C4-2B (cell line): ENCODE measurements around the gene B3GNT4.

Experiments used
- ZFX ChIP-seq: fragments of 450-650 bp; IDR thresholded peaks from 2 replicates; pipeline ENCODE4 v1.6.1; 2017
- TF ChIP-seq, protein P1 (sequence below): fragments of 450-650 bp; conservative IDR thresholded peaks from 2 replicates; pipeline ENCODE4 v1.5.1; 2017; ENCODE audit warnings: mild to moderate bottlenecking

DNA sequence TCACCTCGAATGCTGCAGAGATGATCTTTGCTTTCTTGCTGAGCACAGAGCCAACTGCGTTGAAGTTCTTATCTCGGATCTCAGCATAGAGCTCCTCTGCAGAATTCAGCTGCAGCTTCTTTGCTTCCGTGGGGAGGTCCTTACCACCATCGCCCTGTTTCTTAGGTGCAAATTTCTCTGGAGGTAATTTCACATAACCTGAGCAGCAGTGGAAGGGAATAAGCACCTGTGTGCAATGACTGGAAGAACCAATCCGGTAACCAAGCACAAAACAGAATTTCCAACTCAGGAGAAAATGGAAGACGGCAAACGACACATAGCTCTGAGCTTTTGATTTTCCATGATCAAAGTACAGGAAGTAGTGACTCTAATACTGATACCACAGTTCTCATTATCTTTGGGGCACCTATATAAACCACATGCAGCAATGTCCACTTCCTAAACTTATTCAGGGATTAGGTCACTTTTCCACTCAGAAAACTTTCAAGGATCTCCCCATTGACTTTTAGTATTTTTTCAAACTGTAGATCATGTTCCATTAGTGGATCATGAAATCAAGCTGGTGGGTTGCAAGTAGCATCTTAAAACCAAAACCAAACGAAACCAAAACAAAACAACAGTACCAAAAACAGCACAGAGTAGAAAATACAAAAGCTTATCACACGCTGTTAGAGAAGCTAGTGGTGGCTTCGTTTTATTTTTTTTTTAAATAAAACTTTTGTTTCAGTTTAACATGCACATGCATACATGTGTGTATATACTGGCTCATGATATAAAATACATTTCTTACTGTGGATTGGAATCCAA, 41.3 kb downstream of the B3GNT4 start:
- TF ChIP-seq ZFX: no peak
- TF ChIP-seq, protein P1, sequence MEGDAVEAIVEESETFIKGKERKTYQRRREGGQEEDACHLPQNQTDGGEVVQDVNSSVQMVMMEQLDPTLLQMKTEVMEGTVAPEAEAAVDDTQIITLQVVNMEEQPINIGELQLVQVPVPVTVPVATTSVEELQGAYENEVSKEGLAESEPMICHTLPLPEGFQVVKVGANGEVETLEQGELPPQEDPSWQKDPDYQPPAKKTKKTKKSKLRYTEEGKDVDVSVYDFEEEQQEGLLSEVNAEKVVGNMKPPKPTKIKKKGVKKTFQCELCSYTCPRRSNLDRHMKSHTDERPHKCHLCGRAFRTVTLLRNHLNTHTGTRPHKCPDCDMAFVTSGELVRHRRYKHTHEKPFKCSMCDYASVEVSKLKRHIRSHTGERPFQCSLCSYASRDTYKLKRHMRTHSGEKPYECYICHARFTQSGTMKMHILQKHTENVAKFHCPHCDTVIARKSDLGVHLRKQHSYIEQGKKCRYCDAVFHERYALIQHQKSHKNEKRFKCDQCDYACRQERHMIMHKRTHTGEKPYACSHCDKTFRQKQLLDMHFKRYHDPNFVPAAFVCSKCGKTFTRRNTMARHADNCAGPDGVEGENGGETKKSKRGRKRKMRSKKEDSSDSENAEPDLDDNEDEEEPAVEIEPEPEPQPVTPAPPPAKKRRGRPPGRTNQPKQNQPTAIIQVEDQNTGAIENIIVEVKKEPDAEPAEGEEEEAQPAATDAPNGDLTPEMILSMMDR: no peak
